PC-9 (cell line): ENCODE measurements around the gene ISG20.

Experiments
- CTCF ChIP-seq: fragments of 200-600 bp; sonication (generic); conservative IDR thresholded peaks from 2 replicates; pipeline ENCODE4 v1.6.1; 2017; ENCODE audit warnings: mixed run types, antibody characterized with exemption, mild to moderate bottlenecking, moderate library complexity
- EZH2 ChIP-seq: fragments of 200-600 bp; sonication (generic); IDR thresholded peaks from 2 replicates; pipeline ENCODE4 v1.8.0; 2017; ENCODE audit warnings: antibody characterized with exemption, low read depth

DNA sequence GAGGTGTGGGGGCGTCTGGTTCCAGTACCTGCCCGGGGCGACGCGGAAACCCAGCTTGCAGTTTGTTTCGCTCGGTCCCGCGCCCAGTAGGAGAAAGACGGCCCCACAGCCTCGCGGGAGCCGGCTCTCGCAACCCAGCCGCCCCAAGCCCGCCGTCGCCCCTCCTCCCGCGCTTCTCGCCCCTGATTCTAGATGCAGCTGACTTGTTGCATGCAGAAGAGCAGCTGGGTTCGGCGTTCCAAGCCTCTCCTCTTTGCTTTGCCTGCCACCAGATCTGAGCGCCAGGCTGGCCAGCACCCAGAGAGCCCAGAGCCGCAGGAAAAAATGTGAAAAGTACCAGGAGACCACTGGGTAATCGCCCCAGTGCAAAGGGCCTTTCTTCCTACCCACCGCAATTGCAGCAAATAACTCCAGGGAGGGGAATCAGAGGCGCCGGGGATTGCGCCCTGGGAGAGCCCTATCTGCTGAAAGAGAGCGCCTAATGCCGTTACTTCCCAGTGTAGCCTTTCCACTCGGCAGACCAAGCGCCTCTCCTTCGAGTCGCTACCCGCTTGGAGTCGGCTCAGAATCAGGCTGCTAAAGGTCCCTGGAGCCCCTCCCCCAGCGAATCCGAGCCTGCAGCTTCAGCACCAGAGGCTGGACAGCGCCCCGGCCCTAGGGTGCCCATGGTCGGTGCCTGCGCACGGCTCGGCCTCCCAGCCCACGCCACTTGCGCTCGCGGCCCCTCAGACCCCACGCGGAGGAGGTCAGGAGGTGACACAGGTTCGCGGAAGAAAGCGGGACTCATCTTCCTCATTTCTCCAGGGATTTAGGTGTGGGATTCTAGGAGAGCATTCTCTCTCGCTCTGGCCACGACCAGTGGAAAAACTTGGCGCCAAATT lies 33.4 kb upstream of the ISG20 start:
- TF ChIP-seq CTCF (no peak), EZH2 (no peak)
